HG03521 (cell line): ENCODE results near the gene ZDHHC16.
"Not testable (repeated sequence)": the region's sequence is repeated elsewhere in the genome, so short reads cannot be mapped to it uniquely, and the experiment has no call there.

Experiments used
- ATAC-seq: cut with Tn5 transposase; IDR thresholded peaks from one replicate; pipeline ENCODE4 v1.9.1; 2021; ENCODE audit warnings: mild to moderate bottlenecking, moderate library complexity; ENCODE audit not compliant: unreplicated experiment

The ZDHHC16 gene

DNA sequence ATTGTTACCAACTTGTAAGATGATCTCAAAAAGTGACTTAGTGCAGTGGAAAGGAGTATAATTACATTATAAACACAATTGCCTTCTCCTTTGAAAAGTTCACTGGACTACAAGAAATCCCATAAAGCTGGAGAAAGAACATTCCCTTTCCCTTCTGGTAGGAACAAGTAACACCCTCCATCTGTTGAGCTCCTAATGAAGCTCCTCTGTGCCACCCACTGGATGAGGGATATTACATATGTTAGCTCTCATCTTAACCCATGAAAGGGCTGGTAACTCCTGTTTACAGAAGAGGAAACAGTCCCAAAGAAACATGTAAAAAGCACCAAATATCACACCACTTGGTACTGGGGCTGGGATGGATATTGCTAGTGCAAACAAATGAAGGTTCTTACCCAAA, 11.9 kb upstream of the ZDHHC16 start:
- no peak for ATAC-seq

DNA sequence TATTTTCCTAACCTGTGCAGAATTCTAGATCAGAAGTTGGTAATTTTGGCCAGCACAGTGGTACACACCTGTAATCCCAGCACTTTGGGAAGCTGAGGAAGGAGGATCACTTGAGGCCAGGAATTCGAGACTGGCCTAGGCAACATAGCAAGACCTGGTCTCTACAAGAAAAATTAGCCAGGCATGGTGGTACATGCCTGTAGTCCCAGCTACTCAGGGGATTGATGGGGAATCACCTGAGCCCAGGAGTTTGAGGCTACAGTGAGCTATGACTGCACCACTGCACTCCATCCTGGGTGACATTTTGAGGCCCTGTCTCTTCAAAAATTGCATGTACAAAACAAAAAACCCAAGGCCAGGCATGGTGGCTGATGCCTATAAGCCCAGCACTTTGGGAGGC, 11.4 kb upstream of the ZDHHC16 start:
- no peak for ATAC-seq

DNA sequence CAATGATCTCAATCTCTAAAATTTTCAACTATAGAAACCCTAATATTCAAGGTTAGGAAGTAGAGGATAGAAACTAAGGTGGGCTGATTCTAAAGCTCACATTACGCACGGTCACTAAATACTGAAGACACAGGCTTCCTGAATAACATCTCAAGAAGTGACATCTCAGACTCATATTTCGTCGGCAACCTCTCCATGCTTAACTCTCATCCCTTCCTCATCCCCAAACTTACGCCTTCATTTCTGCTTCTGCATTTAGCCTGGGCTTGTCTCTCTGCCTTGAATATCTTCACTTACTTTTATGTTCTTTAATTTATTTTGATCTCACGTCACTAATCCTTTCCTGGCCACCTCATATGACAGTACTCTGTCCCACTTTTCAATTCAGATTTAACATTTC, 10.8 kb upstream of the ZDHHC16 start:
- ATAC-seq: no peak

DNA sequence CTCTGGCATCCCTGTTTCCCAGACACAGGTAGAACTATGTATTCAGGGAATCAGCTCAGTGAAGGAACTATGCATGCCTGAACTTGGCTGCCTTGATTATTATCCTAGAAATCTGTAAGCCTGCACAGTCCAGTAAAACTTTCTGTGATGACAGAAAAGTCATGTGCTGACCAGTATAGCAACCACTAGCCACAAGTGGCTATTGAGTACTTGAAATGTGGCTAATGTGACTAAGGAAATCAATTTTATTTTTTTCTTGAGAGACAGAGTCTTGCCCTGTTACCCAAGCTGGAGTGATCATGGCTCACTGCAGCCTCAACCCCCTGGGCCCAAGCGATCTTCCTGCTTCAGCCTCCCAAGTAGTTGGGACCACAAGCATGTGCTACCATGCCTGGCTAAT, 3.7 kb upstream of the ZDHHC16 start:
- no peak for ATAC-seq

DNA sequence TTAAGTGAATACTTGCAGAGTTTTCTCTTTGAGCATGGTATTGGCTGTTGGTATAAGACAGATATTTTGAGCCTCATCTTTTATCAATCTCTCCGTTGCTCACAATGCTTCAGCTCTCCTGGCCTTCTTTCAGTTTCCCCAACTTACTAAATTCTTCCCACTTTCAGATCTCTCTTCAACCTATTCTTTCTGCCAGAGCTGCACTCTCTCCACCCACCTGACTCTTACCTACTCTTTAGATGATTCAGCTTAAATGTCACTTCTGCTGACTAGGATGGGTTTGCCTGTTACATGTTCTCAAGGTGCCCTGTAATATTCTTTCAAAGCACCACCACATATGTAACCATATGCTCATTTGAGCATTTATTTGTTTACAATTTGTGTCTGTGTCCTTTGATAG, 1.8 kb upstream of the ZDHHC16 start:
- ATAC-seq: no peak

DNA sequence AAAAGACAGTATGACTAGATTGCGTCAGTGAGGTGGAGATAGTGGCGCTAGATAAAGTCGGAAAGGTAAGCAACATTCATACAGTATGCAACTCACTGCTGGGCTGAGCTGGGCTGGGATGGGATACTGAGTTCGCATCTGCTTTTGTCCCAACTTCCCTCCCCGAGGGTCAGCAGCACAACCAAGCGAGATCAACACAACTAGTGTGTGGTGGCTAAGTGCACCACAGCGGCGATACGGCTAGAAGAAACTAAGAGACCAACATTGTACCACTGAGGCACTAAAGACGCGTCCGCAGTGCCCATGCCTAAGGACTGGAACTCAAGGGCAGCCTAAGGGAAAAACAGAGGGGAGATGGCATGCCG, 636 bp upstream of the ZDHHC16 start:
- ATAC-seq: no peak

DNA sequence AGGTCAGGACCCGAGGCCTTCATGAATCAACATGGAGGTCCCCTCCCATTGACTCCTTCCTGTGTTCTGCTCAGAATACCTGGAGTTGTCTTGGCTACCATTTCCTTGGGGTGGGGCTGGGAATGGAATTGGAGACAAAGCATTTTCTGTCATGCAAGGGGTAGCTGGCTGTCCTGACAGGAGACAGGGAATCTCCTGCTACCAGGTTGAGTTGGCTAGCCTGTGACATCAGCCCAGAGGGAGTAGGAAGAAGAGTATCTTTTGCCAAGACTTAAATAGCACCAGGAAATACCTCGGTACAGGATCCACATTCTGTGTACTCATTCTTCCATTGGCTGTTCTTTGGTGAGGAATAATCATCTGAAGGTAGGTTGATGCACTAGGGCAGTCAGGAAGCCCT, 4.9 kb downstream of the ZDHHC16 start:
- ATAC-seq: no peak

DNA sequence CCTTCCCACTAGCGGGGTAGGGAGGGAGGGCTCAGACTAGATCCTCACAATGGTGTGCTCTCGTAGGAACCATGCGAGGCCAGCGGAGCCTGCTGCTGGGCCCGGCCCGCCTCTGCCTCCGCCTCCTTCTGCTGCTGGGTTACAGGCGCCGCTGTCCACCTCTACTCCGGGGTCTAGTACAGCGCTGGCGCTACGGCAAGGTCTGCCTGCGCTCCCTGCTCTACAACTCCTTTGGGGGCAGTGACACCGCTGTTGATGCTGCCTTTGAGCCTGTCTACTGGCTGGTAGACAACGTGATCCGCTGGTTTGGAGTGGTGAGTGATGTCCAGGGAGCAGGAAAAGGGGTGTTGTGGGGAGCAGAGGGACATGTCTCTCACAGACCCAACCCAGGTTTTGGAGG, 5.6 kb downstream of the ZDHHC16 start:
- ATAC-seq: no peak

DNA sequence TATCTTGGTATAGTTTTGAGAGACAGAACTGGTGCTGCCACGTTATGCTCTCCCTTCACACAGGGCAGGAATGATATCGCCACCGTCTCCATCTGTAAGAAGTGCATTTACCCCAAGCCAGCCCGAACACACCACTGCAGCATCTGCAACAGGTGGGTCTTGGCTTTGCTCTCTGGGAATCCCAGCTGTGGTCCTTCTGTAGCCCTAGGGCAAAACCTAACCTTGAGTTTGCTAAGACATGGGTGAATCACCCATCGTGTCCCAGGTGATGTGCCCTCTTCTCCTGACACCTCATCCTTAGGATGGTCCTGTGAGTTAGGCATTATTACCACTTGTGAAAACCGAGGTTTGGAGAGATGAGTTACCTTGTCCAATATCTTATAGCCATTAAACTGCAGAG, 6.4 kb downstream of the ZDHHC16 start:
- ATAC-seq: no peak

DNA sequence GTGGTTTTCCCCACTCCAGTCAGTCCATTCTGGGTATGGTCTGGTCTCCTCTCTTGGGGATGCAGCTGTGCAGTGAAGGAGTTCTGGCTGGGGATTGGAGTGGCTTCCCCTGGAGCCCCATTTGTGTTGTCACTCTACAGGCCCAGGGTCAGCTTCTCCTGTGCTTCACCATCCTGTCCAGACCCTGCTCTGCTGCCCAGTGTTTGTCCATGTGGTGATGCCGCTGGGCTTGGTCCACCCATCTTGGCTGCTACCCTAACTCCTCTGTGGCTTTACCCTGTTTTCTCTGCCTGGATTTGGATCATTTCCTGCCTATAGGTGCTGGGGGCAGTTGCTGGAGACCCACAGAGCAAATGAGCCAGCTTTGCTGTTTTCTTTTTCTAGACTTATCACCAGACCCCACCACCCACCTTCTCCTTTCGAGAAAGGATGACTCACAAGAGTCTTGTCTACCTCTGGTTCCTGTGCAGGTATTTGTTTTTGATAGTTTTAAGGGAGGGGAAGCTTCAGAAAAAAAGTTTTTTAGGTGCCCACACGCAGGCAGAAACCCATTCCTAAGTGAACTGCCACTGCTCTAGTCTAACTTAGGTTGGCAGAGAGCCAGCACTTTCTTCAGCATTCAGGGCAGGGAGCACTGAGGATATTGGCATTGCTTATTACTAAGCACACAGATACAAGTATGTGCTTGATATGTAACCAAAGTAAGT, 8.5 kb downstream of the ZDHHC16 start:
- no peak for ATAC-seq

DNA sequence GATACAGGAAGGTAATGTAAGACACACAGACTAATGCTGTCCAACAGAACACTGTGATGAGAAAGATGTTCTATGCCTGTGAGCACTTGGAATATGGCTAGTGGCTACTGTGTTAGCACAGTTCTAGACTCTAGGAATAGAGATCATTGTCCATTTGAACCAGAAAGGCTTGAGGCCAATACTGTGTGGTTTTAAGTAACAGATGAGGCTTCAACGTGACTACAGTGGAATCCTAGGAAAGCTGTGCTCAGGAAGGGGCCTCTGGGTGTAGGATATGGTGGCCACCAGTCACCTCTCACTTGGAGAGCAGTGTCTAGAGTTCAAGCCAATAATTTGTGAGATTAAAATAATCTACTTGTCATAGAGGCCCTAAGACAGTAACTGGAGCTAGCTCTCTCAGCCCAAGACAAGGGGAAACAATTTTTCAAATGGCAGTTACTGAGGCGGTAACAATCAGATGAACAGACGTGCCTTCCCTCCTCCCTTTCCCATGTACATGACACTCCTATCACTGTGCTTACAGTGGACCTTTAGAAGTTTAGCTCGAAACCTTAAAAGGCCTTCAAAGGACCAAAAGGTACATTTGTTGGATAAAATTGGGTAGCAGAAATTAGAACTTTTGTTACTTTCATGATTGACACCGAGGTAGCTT, 10.2 kb downstream of the ZDHHC16 start:
- ATAC-seq: no peak

DNA sequence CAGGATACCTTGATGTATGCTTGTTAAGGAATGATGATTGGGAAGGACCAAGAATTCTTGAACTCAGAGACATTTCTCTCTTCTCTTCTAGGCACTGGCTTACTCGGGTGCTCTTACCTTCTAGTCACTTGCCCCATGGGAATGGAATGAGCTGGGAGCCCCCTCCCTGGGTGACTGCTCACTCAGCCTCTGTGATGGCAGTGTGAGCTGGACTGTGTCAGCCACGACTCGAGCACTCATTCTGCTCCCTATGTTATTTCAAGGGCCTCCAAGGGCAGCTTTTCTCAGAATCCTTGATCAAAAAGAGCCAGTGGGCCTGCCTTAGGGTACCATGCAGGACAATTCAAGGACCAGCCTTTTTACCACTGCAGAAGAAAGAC, 10.7 kb downstream of the ZDHHC16 start:
- no peak for ATAC-seq

DNA sequence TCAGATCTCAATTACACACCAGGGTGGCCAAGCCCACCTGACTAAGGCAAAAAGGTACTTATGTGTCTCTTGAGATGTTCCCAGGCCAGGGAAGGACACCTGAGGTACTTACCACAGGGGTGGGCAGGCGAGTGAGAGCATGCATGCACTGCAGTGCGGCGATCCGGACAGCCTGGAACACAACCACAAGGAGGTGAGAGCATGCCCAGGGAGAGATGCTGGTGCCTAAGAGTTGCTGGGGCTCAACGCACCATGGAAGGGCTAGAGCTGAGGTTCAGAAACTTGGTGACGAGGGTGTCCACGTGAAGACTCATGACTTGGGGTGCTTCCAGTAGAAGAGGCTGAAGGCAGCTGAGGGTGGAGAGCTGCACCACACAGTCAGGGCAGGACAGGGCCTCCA, 13.1 kb downstream of the ZDHHC16 start:
- no peak for ATAC-seq

DNA sequence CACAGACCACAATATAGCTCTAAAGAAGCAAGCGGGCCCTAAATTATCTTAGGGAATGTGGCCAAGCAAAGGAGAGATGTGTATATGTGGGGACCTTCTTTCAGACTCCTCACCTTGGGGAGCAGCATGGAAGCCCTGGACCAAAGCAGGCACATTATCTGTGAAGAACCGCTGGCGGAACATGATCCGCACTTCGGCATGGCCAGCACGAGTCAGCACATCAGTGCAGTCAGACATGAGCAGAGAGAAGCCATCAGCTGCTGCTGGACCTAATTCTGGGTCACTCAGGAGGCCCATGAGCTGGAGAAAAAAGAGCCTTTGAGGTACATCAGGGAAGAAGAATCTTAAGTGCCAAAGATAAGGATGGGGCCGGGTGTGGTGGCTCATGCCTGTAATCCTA, 14.0 kb downstream of the ZDHHC16 start:
- no peak for ATAC-seq

DNA sequence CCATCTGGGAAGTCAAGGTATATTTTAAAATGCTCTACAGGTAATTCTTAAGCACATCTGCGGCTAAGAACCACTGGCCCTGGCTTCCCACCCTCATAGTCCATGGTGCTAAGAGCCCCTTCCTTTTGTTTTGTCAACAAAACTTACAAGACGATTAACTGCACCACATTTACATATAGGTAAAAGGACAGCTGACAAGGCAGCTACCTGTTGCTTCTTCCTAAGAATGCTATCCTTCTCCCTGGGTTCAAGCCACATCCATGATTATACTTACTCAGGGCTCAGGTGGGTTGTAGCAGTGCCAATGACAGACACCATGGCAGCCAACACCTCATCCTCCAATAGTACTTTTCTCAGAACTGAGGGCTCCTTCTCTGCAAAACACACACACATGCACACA, 16.3 kb downstream of the ZDHHC16 start:
- no peak for ATAC-seq

DNA sequence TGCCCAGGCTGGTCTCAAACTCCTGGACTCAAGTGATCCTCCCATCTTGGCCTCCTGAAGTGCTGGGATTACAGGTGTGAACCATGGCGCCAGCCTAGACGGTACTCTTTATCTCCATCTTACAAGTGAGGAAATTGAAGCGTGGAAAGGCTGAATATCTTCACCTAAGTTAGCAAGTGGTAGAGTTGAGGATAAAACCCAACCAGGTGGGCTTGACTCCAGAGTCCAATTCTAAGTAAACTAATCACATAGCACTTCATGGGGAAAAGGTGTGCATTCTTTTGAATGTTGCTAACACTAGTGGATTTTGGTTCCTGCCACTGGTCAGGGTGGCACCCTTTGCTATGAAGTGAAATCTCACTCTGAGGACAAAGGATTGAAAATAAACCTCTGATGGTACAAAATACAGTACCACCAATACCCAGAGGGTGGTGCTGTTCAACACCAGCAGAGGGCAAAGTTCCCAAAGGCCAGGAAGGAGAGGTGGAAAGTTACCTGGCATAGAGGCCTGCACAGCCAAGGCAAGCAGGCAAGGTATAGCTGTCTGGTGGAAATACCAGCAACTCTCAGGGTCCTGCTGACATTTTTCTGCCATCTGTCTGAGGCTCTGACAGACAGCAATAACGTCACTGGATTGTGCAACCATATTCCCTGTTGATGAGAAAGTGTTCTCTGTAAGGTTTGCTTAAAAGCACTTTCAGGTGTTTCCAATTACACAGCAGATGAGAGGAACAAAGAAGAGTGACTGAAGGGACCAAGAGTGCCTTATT, 17.6 kb downstream of the ZDHHC16 start:
- no peak for ATAC-seq

DNA sequence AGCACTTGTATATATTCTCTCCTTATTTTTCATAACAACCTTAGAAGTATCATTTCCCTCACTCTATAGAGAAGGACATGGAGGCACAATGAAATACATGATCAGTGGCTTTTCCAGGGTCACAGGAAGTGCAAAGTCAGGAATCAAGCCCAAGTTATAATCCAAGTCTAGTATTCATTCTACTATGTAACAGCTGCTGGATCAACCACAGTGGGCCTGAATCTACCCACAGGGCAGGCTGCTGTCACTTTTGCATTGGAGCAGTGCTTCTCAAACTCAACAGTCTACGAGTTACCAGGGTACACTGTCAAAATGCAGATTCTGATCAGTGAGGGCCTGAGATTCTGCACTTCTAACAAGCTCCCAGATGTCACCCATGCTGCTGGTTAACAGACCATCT, 18.3 kb downstream of the ZDHHC16 start:
- no peak for ATAC-seq

DNA sequence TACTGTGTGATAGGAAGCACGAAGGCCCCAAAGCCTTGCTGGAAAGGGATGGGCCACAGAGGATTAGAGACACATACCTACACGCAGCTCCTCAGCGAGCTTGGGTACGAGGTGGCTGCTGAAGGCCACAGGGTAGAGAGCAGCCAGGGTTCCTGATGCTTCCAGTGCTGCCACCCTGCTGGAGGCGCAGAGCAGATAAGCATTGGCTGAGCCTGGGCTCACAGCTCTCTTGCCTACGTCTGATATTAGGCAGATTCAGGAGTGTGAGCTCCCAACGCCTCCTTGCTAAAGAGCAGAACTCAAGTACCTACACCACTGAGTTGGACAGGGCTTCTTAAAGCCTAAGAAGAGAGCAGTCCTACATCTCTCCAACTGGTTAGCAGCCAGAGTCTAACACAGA, 20.0 kb downstream of the ZDHHC16 start:
- ATAC-seq: no peak

DNA sequence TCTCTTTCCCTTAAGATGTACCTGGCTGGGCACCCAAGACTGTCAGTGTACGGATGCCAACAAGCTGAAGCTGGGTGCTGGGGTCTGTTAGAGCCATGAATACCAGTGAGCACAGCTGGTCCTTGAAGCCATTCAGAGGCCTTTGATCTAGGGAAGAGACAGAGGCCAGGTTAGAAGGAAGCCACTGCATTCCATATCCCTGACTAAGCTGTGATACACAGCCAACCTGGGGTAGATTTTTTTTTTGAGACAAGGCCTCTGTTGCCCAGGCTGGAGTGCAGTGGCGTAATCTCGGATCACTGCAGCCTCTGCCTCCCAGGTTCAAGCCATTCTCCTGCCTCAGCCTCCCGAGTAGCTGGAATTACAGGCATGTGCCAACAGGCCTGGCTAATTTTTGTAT, 20.8 kb downstream of the ZDHHC16 start:
- ATAC-seq: no peak

DNA sequence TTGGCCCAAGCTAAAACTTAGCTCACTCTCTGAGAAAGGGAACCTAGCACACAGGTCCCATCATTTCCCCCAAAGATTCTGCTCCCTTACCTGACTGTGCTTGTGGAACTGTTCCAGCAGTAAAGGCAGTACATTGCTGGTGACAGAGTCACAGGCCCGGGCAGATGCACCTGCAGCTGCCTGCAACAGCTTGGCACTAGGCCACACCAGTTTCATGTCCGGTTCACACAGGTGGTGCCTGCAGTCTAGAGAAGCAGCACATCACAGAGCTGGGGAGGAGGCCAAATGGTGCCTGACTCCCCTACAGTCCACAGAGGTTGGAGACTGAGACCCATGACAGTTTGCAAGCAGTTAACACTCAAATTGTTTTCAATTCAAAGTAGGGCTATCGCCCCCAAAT, 22.2 kb downstream of the ZDHHC16 start:
- ATAC-seq: no peak

DNA sequence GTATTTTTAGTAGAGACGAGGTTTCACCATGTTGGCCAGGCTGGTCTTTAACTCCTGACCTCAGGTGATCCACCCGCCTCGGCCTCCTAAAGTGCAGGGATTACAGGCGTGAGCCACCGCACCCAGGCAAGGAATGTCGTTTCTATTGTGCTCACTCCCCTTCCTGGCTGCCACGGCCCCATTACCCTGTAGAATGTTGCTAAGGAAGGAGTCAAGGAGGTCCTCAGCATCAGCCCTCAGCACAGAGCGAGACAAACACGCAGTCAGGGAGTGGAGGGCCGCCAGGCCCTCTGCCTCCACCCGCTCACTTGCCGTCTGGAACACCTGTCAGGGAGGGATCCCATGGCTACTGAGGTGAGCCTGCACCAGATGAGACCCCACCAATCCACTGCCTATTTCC, 22.8 kb downstream of the ZDHHC16 start:
- ATAC-seq: not testable (repeated sequence)

DNA sequence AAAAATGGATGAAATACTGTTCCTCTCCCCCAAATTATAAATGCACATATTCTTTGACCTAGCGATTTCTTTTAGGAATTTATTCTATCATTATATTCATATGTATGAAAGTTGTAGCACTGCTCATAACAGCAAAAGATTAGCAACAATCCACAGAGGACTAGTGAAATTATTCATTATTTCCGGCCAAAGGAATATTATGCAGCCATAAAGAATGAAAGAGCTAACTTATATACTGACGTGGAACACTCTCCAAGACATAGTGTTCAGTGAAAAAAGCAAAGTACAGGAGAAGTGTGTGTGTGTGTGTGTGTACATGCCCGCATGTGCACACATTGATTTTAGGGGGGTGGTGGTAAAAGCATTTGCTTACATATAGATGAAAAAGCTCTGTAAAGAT, 28.9 kb downstream of the ZDHHC16 start:
- ATAC-seq: no peak
